Body of pancreas (tissue), 4 donors: Measurements from ENCODE around the gene ZBP1. TPM values are rescaled to one million over a fixed set of nuclear protein-coding genes. Genes with fewer than 3 reads are reported as not detected.
A peak's percentile ranks its signal among the peaks of the same experiment; 100 is the strongest.

ENCODE experiments used
- ATAC-seq: fragments of 150-250 bp; one replicate; pipeline ENCODE4 v1.9.1; 2016
- DNase-seq, 4 donors: peaks; one replicate each; pipeline ENCODE4 v3.0.0-alpha.2; 2019
- H3K27ac ChIP-seq, 4 donors: fragments of 200-600 bp; sonication (generic); 1 replicate in 3 of 4; 2 replicates in 1 of 4; pipeline versions ENCODE4 v1.5.1 to v1.6.1; 2016 to 2019; ENCODE audit warnings: mild to moderate bottlenecking in 1 of 4, mixed read lengths in 1 of 4, moderate library complexity in 1 of 4
- H3K27me3 ChIP-seq, 2 donors: fragments of 200-600 bp; sonication (generic); one replicate each; pipeline ENCODE4 v1.6.0; 2016; ENCODE audit warnings: mild to moderate bottlenecking in 1 of 2
- H3K36me3 ChIP-seq, 2 donors: fragments of 200-600 bp; sonication (generic); replicated peaks in 1 of 2; 2 replicates each; pipeline ENCODE4 v1.5.1; 2016; ENCODE audit warnings: low read depth in 2 of 2; ENCODE audit not compliant: insufficient read depth in 1 of 2
- H3K4me1 ChIP-seq: fragments of 200-600 bp; sonication (generic); one replicate; pipeline ENCODE4 v1.6.0; 2016
- H3K4me3 ChIP-seq, 2 donors: fragments of 200-600 bp; sonication (generic); 1 replicate in 1 of 2; 2 replicates in 1 of 2; pipeline ENCODE4 v1.5.1; 2016 to 2019
- H3K9me3 ChIP-seq, 3 donors: fragments of 200-600 bp; sonication (generic); 1 replicate in 2 of 3; 2 replicates in 1 of 3; pipeline ENCODE4 v1.5.1; 2016
- POLR2A ChIP-seq, 3 donors: fragments of 450-650 bp; IDR thresholded peaks; one replicate each; pipeline ENCODE4 v1.6.1; 2016; ENCODE audit warnings: antibody characterized with exemption in 3 of 3, mild to moderate bottlenecking in 2 of 3
- WGBS, 2 donors: methylation state at CpG; one replicate each; pipeline ENCODE4 v1.1.5; 2017; 5-methylcytosine and 5-hydroxymethylcytosine counted together
- intact Hi-C: fragments of 100-400 bp; cut with DNase I; formaldehyde crosslinking; loops from one replicate; pipeline ENCODE4 v1.15.1; 2023
- total RNA-seq, 2 donors: library from RNA; depleted of rRNA; stranded (reverse); fragments of >200 nt; gene quantifications; one replicate each; pipeline ENCODE4 v1.1.0, GENCODE V29; 2016
- TF ChIP-seq, protein P1 (sequence below), 7 experiments: fragments of 450-650 bp in 4 of 7; fragments of 200-600 bp in 3 of 7; sonication (generic) in 3 of 7; IDR thresholded peaks; one replicate each; pipeline ENCODE4 v1.5.1; 2016 to 2019; ENCODE audit warnings: antibody characterized with exemption in 7 of 7

ZBP1 gene, protein sequence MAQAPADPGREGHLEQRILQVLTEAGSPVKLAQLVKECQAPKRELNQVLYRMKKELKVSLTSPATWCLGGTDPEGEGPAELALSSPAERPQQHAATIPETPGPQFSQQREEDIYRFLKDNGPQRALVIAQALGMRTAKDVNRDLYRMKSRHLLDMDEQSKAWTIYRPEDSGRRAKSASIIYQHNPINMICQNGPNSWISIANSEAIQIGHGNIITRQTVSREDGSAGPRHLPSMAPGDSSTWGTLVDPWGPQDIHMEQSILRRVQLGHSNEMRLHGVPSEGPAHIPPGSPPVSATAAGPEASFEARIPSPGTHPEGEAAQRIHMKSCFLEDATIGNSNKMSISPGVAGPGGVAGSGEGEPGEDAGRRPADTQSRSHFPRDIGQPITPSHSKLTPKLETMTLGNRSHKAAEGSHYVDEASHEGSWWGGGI
- total RNA-seq: under 1 TPM in 1 of 2 donors, not detected in 1; 0.26 TPM

DNA sequence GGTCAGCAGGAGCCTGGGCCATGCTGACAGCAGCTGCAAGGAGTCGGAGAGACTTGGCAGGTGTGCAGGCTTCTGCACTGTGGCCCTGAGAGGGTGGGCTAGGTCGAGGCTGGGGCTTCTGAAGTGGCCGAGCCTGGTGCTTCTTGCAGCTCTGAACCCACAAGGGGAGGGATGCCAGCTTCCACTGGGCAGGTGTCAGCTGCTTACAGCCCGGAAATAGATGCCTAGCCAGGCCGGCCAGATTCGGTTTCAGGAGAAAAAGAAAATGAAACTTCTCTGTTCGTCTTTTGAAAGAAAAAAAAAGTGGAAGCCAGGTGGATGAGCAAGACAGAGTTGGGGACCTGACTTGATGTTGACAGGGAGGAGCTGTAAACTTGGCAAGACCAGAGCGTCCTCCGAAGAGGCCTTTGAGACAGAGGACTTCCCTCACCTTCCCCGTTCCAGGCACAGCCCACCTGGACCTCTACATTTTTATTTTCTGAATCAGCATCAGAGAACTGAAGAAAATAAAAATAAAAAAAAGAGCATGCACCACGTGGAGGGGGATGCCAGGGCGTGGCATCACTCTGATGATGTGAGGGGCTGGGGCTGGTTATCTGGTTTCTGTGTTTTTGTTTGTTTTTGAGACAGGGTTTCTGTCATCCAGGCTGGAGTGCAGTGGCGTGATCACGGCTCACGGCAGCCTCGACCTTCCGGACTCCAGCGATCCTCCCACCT, at the start of gene ZBP1:
Gene ZBP1, minus strand, starts transcription at position 153 of the 717 bp plus-strand sequence. Its CDS starts 131 bp downstream, at position 22.
- Histone ChIP-seq H3K9me3 (no peaks in the 10 kb centered on the region), H3K4me3 (no peak within 1 kb of the TSS), H3K36me3 (no peaks in the 10 kb centered on the region), H3K27me3 (no peaks in the 10 kb centered on the region), H3K27ac (no peak within 1 kb of the TSS), H3K4me1 (no peaks in the 10 kb centered on the region)
- ATAC-seq: no peak
- TF ChIP-seq POLR2A (IDR thresholded peaks at IDR 0.05): no peak
- TF ChIP-seq, protein P1, sequence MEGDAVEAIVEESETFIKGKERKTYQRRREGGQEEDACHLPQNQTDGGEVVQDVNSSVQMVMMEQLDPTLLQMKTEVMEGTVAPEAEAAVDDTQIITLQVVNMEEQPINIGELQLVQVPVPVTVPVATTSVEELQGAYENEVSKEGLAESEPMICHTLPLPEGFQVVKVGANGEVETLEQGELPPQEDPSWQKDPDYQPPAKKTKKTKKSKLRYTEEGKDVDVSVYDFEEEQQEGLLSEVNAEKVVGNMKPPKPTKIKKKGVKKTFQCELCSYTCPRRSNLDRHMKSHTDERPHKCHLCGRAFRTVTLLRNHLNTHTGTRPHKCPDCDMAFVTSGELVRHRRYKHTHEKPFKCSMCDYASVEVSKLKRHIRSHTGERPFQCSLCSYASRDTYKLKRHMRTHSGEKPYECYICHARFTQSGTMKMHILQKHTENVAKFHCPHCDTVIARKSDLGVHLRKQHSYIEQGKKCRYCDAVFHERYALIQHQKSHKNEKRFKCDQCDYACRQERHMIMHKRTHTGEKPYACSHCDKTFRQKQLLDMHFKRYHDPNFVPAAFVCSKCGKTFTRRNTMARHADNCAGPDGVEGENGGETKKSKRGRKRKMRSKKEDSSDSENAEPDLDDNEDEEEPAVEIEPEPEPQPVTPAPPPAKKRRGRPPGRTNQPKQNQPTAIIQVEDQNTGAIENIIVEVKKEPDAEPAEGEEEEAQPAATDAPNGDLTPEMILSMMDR (IDR thresholded peaks at IDR 0.05): no peak
- DNase-seq: peak in 1 of 4 donors; percentile 34
- intact Hi-C loops: no loop called here
- 47 to 49% methylated on average over 16 to 18 of the region's 18 CpGs for WGBS, 2 donors

DNA sequence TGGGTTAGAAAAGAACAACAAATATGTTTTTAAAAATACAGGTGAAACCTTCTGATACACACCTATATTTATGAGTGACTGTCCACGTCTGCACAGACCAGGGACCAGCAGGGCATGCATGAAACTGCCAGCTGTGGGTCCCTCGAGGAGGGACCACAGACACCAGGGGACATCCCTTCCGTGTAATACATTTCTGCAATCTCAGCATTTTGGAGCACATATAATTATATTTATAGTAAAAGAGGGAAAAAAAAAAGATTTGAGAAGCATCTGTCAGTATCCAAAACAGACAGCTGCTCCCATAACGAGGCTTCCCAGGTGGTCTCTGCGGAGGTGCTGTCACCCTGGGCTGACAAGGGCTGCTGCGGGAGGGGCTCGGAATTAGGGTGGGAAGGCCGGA, 49.4 kb upstream of the ZBP1 start:
- no peaks in the 10 kb centered on the region for H3K36me3 ChIP-seq
- peaks cover 25% of the 10 kb centered on the region for H3K4me1 ChIP-seq
- no peak for ATAC-seq
- no peaks in the 10 kb centered on the region for H3K27me3 ChIP-seq
- 69 to 89% methylated on average over 8 of the region's 8 CpGs for WGBS, 2 donors
- TF ChIP-seq POLR2A (IDR thresholded peaks at IDR 0.05): no peak
- TF ChIP-seq, protein P1 (IDR thresholded peaks at IDR 0.05): no peak
- H3K27ac ChIP-seq: no peak overlapping the region
- intact Hi-C loops: no loop called here
- DNase-seq: no peak
- H3K9me3 ChIP-seq: no peaks in the 10 kb centered on the region
- no peak overlapping the region for H3K4me3 ChIP-seq

DNA sequence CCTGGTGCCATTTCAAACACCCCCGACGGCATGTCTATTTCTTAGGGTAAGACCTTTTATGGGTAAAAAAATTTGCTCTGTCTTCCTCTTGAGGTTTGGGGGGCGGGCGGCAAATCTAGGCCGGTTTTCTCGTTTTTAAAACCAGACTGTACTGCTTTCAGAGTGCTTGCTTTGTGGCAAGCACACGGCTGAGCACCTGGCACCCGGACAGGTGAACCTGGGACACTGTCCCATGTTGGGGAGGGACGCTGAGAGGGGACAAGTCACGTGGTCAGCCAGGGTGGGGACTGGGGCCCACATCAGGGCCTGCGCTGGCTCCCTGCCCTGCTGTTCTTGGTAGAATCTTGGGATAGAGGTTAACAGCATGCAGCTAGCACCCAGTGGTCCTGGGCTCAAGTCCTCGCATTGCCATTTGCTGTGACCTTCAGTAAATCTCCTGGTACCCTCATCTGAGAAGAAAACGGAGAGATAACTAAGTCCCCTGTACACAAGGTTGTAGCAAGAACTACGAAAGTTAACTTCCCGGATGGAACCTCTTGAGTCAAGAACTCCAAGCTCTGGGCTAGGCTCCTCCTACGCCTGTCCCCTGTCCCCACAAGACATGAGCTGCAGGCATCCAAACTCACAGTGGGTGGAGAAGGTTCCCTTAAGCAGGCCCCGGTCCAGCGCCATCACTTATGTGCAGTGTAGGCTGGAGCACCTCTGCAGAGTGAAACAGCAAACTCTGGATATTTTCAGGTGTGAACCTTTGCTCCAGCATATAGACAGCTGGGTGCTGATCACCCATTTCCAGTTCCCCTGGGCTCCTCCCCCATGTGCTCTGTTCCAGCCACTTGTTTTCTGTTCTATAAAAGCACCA, 47.9 kb upstream of the ZBP1 start:
- DNase-seq (peak in 3 of 4 donors; percentile 19 to 58 (median 34)), ATAC-seq (peak; percentile 33)
- TF ChIP-seq, protein P1 (IDR thresholded peaks at IDR 0.05): no peak
- no peak for TF ChIP-seq POLR2A (IDR thresholded peaks at IDR 0.05)
- Histone ChIP-seq H3K4me1 (peaks cover 28% of the 10 kb centered on the region), H3K9me3 (no peaks in the 10 kb centered on the region), H3K4me3 (no peak overlapping the region), H3K27ac (no peak overlapping the region), H3K36me3 (no peaks in the 10 kb centered on the region), H3K27me3 (no peaks in the 10 kb centered on the region)
- WGBS, 2 donors: 59% methylated on average over 17 to 18 of the region's 18 CpGs
- intact Hi-C loops: no loop called here

DNA sequence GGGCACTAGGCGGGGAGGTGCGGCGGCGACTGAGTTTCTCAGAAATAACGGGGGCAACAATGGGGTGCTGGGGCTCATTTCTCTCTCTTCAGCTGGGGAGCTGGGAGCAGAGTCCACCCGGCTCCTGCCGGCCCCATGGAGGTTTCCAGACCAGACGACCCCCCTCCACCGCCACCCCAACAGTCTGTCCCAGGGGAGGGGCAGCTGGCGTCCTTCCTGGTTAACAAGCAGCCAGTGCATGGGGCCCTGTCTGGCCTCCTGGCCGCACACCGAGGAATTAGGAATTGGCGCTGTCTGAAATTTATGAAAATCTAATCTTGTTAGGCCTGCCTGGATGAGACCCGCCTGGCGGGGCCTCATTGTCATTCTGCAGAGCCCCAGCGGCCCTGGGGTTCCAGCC, 47.2 kb upstream of the ZBP1 start:
- ATAC-seq (no peak), DNase-seq (no peak)
- H3K4me1 ChIP-seq: peaks cover 28% of the 10 kb centered on the region
- no peaks in the 10 kb centered on the region for H3K36me3 ChIP-seq
- 82 to 84% methylated on average over 10 to 15 of the region's 16 CpGs for WGBS, 2 donors
- H3K9me3 ChIP-seq: no peaks in the 10 kb centered on the region
- peak overlapping the region in 1 of 4 donors; percentile 4 for H3K27ac ChIP-seq
- intact Hi-C loops: no loop called here
- TF ChIP-seq POLR2A (IDR thresholded peaks at IDR 0.05): no peak
- TF ChIP-seq, protein P1 (IDR thresholded peaks at IDR 0.05): no peak
- no peaks in the 10 kb centered on the region for H3K27me3 ChIP-seq
- H3K4me3 ChIP-seq: no peak overlapping the region
